ENCODE data around the gene ZNF687.

DNA sequence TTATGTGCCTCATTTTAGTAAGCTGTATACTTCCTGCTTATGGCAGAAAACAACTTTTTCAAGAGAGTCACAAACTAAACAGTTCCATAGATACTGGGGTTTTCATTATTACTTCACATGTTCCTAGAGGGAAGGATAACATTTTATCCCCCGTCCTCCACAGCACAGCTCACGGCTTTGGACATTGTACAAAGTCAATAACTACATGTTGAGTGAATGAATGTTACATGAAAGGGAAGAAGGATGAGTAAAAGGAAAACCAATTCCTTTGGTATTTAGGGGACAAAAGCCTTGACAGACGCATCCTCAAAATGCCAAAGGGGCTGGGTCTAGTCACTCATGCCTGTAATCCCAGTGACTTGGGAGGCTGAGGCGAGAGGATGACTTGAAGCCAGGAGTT, 30.3 kb downstream of the ZNF687 start:
- TF ChIP-seq FOSL2 (IDR thresholded peaks at IDR 0.05) = no peak
- TF ChIP-seq FOSL2 (CRISPR knock-in tag; IDR thresholded peaks at IDR 0.05) = no peak
- no peak for TF ChIP-seq MAZ (IDR thresholded peaks at IDR 0.05; ENCODE audit: borderline replicate concordance, low read depth, low read length)
- no peak for TF ChIP-seq BHLHE40 (IDR thresholded peaks at IDR 0.05; ENCODE audit: low read depth, low read length)
- TF ChIP-seq, protein P1, sequence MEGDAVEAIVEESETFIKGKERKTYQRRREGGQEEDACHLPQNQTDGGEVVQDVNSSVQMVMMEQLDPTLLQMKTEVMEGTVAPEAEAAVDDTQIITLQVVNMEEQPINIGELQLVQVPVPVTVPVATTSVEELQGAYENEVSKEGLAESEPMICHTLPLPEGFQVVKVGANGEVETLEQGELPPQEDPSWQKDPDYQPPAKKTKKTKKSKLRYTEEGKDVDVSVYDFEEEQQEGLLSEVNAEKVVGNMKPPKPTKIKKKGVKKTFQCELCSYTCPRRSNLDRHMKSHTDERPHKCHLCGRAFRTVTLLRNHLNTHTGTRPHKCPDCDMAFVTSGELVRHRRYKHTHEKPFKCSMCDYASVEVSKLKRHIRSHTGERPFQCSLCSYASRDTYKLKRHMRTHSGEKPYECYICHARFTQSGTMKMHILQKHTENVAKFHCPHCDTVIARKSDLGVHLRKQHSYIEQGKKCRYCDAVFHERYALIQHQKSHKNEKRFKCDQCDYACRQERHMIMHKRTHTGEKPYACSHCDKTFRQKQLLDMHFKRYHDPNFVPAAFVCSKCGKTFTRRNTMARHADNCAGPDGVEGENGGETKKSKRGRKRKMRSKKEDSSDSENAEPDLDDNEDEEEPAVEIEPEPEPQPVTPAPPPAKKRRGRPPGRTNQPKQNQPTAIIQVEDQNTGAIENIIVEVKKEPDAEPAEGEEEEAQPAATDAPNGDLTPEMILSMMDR (IDR thresholded peaks at IDR 0.05) = no peak
- no peak for TF ChIP-seq MAFK (IDR thresholded peaks at IDR 0.05; ENCODE audit: partially characterized antibody)
